Body of pancreas (tissue), 4 donors: ENCODE results near the gene FILIP1L. TPM values are rescaled to one million over a fixed set of nuclear protein-coding genes. Genes with fewer than 3 reads are reported as not detected.
A peak's percentile ranks its signal among the peaks of the same experiment; 100 is the strongest.

Source experiments
- ATAC-seq: fragments of 150-250 bp; one replicate; pipeline ENCODE4 v1.9.1; 2016
- DNase-seq, 4 donors: peaks; one replicate each; pipeline ENCODE4 v3.0.0-alpha.2; 2019
- H3K27ac ChIP-seq, 4 donors: fragments of 200-600 bp; sonication (generic); 1 replicate in 3 of 4; 2 replicates in 1 of 4; pipeline versions ENCODE4 v1.5.1 to v1.6.1; 2016 to 2019; ENCODE audit warnings: mild to moderate bottlenecking in 1 of 4, mixed read lengths in 1 of 4, moderate library complexity in 1 of 4
- H3K27me3 ChIP-seq, 2 donors: fragments of 200-600 bp; sonication (generic); one replicate each; pipeline ENCODE4 v1.6.0; 2016; ENCODE audit warnings: mild to moderate bottlenecking in 1 of 2
- H3K36me3 ChIP-seq, 2 donors: fragments of 200-600 bp; sonication (generic); replicated peaks in 1 of 2; 2 replicates each; pipeline ENCODE4 v1.5.1; 2016; ENCODE audit warnings: low read depth in 2 of 2; ENCODE audit not compliant: insufficient read depth in 1 of 2
- H3K4me1 ChIP-seq: fragments of 200-600 bp; sonication (generic); one replicate; pipeline ENCODE4 v1.6.0; 2016
- H3K4me3 ChIP-seq, 2 donors: fragments of 200-600 bp; sonication (generic); 1 replicate in 1 of 2; 2 replicates in 1 of 2; pipeline ENCODE4 v1.5.1; 2016 to 2019
- H3K9me3 ChIP-seq, 3 donors: fragments of 200-600 bp; sonication (generic); 1 replicate in 2 of 3; 2 replicates in 1 of 3; pipeline ENCODE4 v1.5.1; 2016
- CTCF ChIP-seq, 7 experiments: fragments of 450-650 bp in 4 of 7; fragments of 200-600 bp in 3 of 7; sonication (generic) in 3 of 7; IDR thresholded peaks; one replicate each; pipeline ENCODE4 v1.5.1; 2016 to 2019; ENCODE audit warnings: antibody characterized with exemption in 7 of 7
- POLR2A ChIP-seq, 3 donors: fragments of 450-650 bp; IDR thresholded peaks; one replicate each; pipeline ENCODE4 v1.6.1; 2016; ENCODE audit warnings: antibody characterized with exemption in 3 of 3, mild to moderate bottlenecking in 2 of 3
- WGBS, 2 donors: methylation state at CpG; one replicate each; pipeline ENCODE4 v1.1.5; 2017; 5-methylcytosine and 5-hydroxymethylcytosine counted together
- intact Hi-C: fragments of 100-400 bp; cut with DNase I; formaldehyde crosslinking; loops from one replicate; pipeline ENCODE4 v1.15.1; 2023
- total RNA-seq, 2 donors: library from RNA; depleted of rRNA; stranded (reverse); fragments of >200 nt; gene quantifications; one replicate each; pipeline ENCODE4 v1.1.0, GENCODE V29; 2016

The FILIP1L gene
- total RNA-seq, 2 donors from 2014 or later = 27.8 to 47.8 TPM

DNA sequence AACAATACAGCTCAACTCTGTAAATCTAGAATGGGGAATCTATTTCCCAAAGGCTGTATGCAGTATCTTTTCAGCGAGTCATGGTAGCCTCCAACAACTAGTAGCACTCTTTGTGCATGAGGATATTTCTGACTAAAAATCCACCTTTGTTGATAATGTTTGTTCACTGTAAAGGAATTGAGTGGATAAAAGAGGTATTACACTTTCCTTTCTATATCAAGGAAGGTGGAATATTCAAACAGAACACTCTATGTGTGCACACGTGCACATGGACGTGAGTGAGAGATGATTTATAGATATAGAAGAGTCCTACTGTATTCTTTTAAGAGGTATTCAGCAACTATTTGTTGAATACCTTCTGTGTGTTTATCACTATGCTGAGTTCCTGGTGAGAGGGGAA is 228.4 kb downstream of the FILIP1L start:
- TF ChIP-seq CTCF (IDR thresholded peaks at IDR 0.05) (no peak), POLR2A (IDR thresholded peaks at IDR 0.05) (no peak)
- DNase-seq (no peak), ATAC-seq (no peak)
- intact Hi-C loops = no loop called here
- H3K9me3 ChIP-seq = no peaks in the 10 kb centered on the region
- H3K36me3 ChIP-seq = no peaks in the 10 kb centered on the region
- WGBS, 2 donors = 89 to 95% methylated on average over 3 of the region's 3 CpGs
- no peaks in the 10 kb centered on the region for H3K27me3 ChIP-seq
- no peak overlapping the region for H3K27ac ChIP-seq
- no peak overlapping the region for H3K4me3 ChIP-seq
- H3K4me1 ChIP-seq = no peaks in the 10 kb centered on the region

DNA sequence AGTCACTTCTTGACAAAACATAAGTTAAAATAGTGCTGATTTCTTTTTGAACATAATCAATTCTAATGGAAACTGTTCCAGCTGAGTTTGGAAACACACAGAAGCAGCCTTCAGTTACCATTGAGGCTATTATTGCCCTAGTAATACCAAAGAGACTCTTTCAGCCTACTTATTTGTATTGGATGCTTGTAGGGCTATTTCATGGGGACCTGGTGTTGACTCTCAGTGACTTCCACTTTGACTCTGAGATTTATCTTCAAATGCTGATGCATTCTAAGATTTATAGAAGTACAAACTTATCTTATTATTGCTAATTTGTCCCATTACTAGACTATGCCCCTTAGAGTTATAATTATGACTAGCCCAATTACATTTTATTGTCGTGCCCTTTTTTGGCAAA is 229.2 kb downstream of the FILIP1L start:
- Histone ChIP-seq H3K4me1 (no peaks in the 10 kb centered on the region), H3K4me3 (no peak overlapping the region), H3K27me3 (no peaks in the 10 kb centered on the region), H3K9me3 (no peaks in the 10 kb centered on the region), H3K27ac (peak overlapping the region in 2 of 4 donors; percentile 27 to 37), H3K36me3 (no peaks in the 10 kb centered on the region)
- intact Hi-C loops = no loop called here
- DNase-seq (no peak), ATAC-seq (no peak)
- 96 to 100% methylated on average over 1 of the region's 1 CpG for WGBS, 2 donors
- TF ChIP-seq POLR2A (IDR thresholded peaks at IDR 0.05) (no peak), CTCF (IDR thresholded peaks at IDR 0.05) (no peak)

DNA sequence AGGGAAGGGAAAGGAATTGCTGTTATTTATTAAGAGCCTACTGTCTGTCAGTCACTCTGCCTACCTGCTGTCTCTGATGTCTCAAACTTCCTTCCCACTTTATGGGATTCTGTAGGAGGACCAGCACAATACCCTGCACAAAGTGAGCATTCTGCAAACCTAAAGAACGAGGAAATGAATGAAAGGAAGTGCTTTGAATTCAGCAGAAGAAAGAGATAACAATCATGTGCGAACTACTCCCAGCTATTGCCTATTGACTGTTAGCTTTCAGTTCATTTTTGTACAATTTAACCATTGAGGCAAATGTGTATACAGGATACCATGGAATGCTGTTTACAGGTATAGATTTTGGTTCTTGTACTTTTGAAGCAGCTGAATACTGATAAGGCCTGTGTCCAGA is 229.8 kb downstream of the FILIP1L start:
- 45 to 53% methylated on average over 2 of the region's 2 CpGs for WGBS, 2 donors
- no peaks in the 10 kb centered on the region for H3K4me1 ChIP-seq
- ATAC-seq (no peak), DNase-seq (no peak)
- TF ChIP-seq CTCF (IDR thresholded peaks at IDR 0.05) (no peak), POLR2A (IDR thresholded peaks at IDR 0.05) (no peak)
- peak overlapping the region in 2 of 4 donors; percentile 27 to 37 for H3K27ac ChIP-seq
- H3K4me3 ChIP-seq = no peak overlapping the region
- intact Hi-C loops = no loop called here
- no peaks in the 10 kb centered on the region for H3K27me3 ChIP-seq
- H3K9me3 ChIP-seq = no peaks in the 10 kb centered on the region
- no peaks in the 10 kb centered on the region for H3K36me3 ChIP-seq

DNA sequence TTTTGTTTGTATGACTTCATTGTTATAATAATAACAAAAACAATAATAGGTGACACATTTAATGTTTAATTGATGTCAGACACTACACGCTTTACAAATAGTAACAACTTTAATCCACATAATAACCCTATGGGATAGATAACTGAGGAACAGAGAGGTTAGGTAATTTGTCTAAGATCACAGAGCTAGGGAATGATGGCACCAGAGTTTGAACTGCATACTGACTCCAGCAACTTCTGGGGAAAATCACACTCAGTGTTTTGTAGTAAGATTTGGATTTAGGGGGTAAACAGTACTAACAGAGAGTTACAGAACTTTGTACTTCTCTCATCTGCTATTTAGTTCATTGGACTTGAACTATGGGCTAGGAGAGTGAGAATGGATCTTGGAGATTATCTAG is 230.6 kb downstream of the FILIP1L start:
- Histone ChIP-seq H3K9me3 (no peaks in the 10 kb centered on the region), H3K36me3 (no peaks in the 10 kb centered on the region), H3K4me3 (no peak overlapping the region), H3K27ac (no peak overlapping the region), H3K4me1 (no peaks in the 10 kb centered on the region), H3K27me3 (no peaks in the 10 kb centered on the region)
- 86 to 97% methylated on average over 1 of the region's 1 CpG for WGBS, 2 donors
- intact Hi-C loops = no loop called here
- no peak for ATAC-seq
- no peak for DNase-seq
- TF ChIP-seq POLR2A (IDR thresholded peaks at IDR 0.05) (no peak), CTCF (IDR thresholded peaks at IDR 0.05) (no peak)

- intact Hi-C loops = no loop called here
- ATAC-seq = no peak
Measured at GRCh38 chr3:99883138-99883461, 231.2 kb downstream of the FILIP1L start.

More at GRCh38 chr3:99883138-99883461, 231.2 kb downstream of the FILIP1L start:
- no peak overlapping the region for H3K4me3 ChIP-seq
- no peaks in the 10 kb centered on the region for H3K9me3 ChIP-seq
- WGBS, 2 donors = 88% methylated on average over 2 of the region's 2 CpGs
- DNase-seq = no peak
- TF ChIP-seq CTCF (IDR thresholded peaks at IDR 0.05) = no peak
- no peak for TF ChIP-seq POLR2A (IDR thresholded peaks at IDR 0.05)
- H3K4me1 ChIP-seq = peaks cover 1% of the 10 kb centered on the region
- no peaks in the 10 kb centered on the region for H3K36me3 ChIP-seq
- H3K27me3 ChIP-seq = no peaks in the 10 kb centered on the region
- no peak overlapping the region for H3K27ac ChIP-seq
